HepG2 (cell line): ENCODE measurements around the gene SMIM28. TPM values are rescaled to one million over a fixed set of nuclear protein-coding genes. Genes with fewer than 3 reads are reported as not detected.

Experiments
- ATAC-seq: fragments of 200-7000 bp; cut with Tn5 transposase; 3 replicates; pipeline ENCODE4 v1.9.1; 2020; ENCODE audit warnings: mild to moderate bottlenecking, moderate library complexity
- BruUV-seq: library from RNA; stranded (reverse); fragments of 400-500 nt; replicated peaks from 2 replicates; lab custom pipeline; 2021; lab: Mats Ljungman, UMichigan
- CTCF ChIA-PET: fragments of 300-600 bp; formaldehyde crosslinking; extraction: SDS; loops from one replicate; lab custom pipeline; 2021; ENCODE audit warnings: low total read pairs, inconsistent platforms, low intra/inter-chr PET ratio; lab: Yijun Ruan, JAX
- POLR2A ChIA-PET: fragments of 350-600 bp; sonication (Branson Sonifier 250); formaldehyde crosslinking; loops from one replicate; lab custom pipeline; 2020; ENCODE audit warnings: antibody characterized with exemption, inconsistent platforms; lab: Yijun Ruan, JAX
- DNase-seq: peaks from one replicate; pipeline ENCODE4 v3.0.0-alpha.2; 2015; ENCODE audit warnings: low spot score
- FAIRE-seq: peaks from 3 replicates; lab custom pipeline; 2011; peaks lifted over from hg19 to GRCh38; lab: Jason Lieb, UNC
- H2AFZ ChIP-seq: one replicate; pipeline ENCODE4 v1.6.1; 2011; ENCODE audit warnings: low read length, inconsistent platforms
- H3K27ac ChIP-seq: fragments of 300-600 bp; 3 replicates; pipeline ENCODE4 v1.8.0; 2011; ENCODE audit warnings: mixed run types, mild to moderate bottlenecking, mixed read lengths, low read length, inconsistent platforms; ENCODE audit not compliant: insufficient read depth; ENCODE audit errors: extremely low read length
- H3K27me3 ChIP-seq, 2 experiments: fragments of 200-600 bp in 1 of 2; 2 replicates in 1 of 2; 3 replicates in 1 of 2; pipeline versions ENCODE4 v1.6.0 to v1.8.0; 2011; ENCODE audit warnings: low read length in 2 of 2, mild to moderate bottlenecking in 2 of 2, moderate library complexity in 2 of 2, inconsistent platforms in 1 of 2; ENCODE audit not compliant: insufficient read depth in 2 of 2, control insufficient read depth in 1 of 2
- H3K36me3 ChIP-seq, 2 experiments: fragments of 200-600 bp in 1 of 2; replicated peaks in 1 of 2; 2 replicates in 1 of 2; 3 replicates in 1 of 2; pipeline versions ENCODE4 v1.5.1 to v1.8.0; 2011; ENCODE audit warnings: low read length in 2 of 2, inconsistent platforms in 1 of 2; ENCODE audit not compliant: insufficient read depth in 2 of 2, control insufficient read depth in 1 of 2
- H3K4me1 ChIP-seq: 2 replicates; pipeline ENCODE4 v1.5.1; 2012; ENCODE audit warnings: low read length, inconsistent platforms; ENCODE audit not compliant: insufficient read depth
- H3K4me2 ChIP-seq: 2 replicates; pipeline ENCODE4 v1.6.0; 2011; ENCODE audit warnings: low read depth, low read length, inconsistent platforms
- H3K4me3 ChIP-seq, 3 experiments: fragments of 200-600 bp in 1 of 3; sonication (generic), shearing (Covaris generic) in 1 of 3; replicated peaks in 1 of 3; 2 replicates each; pipeline ENCODE4 v1.5.1; 2011 to 2016; ENCODE audit warnings: low read length in 3 of 3, inconsistent platforms in 2 of 3, low read depth in 2 of 3, mild to moderate bottlenecking in 2 of 3, control low read depth in 1 of 3, mixed read lengths in 1 of 3; ENCODE audit not compliant: insufficient read depth in 1 of 3
- H3K79me2 ChIP-seq: one replicate; pipeline ENCODE4 v1.6.1; 2011; ENCODE audit warnings: low read length, inconsistent platforms; ENCODE audit not compliant: insufficient read depth
- H3K9ac ChIP-seq: 2 replicates; pipeline ENCODE4 v1.6.0; 2011; ENCODE audit warnings: mild to moderate bottlenecking, low read depth, low read length, inconsistent platforms; ENCODE audit not compliant: insufficient read depth
- H3K9me3 ChIP-seq: 2 replicates; pipeline ENCODE4 v1.5.1; 2012; ENCODE audit warnings: mild to moderate bottlenecking, low read length
- H4K20me1 ChIP-seq: 2 replicates; pipeline ENCODE4 v1.6.0; 2011; ENCODE audit warnings: inconsistent platforms, mild to moderate bottlenecking, low read length, moderate library complexity; ENCODE audit not compliant: insufficient read depth
- GFI1 ChIP-seq: sonication (generic); formaldehyde crosslinking; IDR thresholded peaks from 2 replicates; pipeline ENCODE4 v1.5.0; 2020; ENCODE audit warnings: missing genetic modification reagents, mild to moderate bottlenecking, borderline replicate concordance
- KAT7 ChIP-seq: IDR thresholded peaks from 2 replicates; pipeline ENCODE4 v1.6.1; 2018; ENCODE audit warnings: borderline replicate concordance, missing compliant biosample characterization
- LBX2 ChIP-seq: sonication (generic); formaldehyde crosslinking; IDR thresholded peaks from 2 replicates; pipeline ENCODE4 v1.5.0; 2020; ENCODE audit warnings: missing genetic modification reagents, mild to moderate bottlenecking, borderline replicate concordance
- NFKBIZ ChIP-seq: IDR thresholded peaks from 2 replicates; pipeline ENCODE4 v1.6.1; 2018; ENCODE audit warnings: missing genetic modification reagents, missing compliant biosample characterization
- ONECUT2 ChIP-seq: sonication (generic); formaldehyde crosslinking; IDR thresholded peaks from 2 replicates; pipeline ENCODE4 v1.4.0; 2020; ENCODE audit warnings: missing genetic modification reagents
- UBTF ChIP-seq: sonication (generic); formaldehyde crosslinking; IDR thresholded peaks from 2 replicates; pipeline ENCODE4 v1.4.0; 2020; ENCODE audit warnings: mild to moderate bottlenecking, missing genetic modification reagents
- WIZ ChIP-seq: sonication (generic); formaldehyde crosslinking; IDR thresholded peaks from 2 replicates; pipeline ENCODE4 v1.5.1; 2020; ENCODE audit warnings: mild to moderate bottlenecking, missing genetic modification reagents
- ZBTB38 ChIP-seq: sonication (generic); formaldehyde crosslinking; IDR thresholded peaks from 2 replicates; pipeline ENCODE4 v1.5.1; 2020; ENCODE audit warnings: mild to moderate bottlenecking, missing genetic modification reagents
- ZMAT5 ChIP-seq: sonication (generic); formaldehyde crosslinking; IDR thresholded peaks from 2 replicates; pipeline ENCODE4 v1.5.0; 2020; ENCODE audit warnings: mild to moderate bottlenecking, low read depth, missing genetic modification reagents, borderline replicate concordance
- ZNF12 ChIP-seq: sonication (generic); formaldehyde crosslinking; IDR thresholded peaks from 2 replicates; pipeline ENCODE4 v1.5.0; 2020; ENCODE audit warnings: missing genetic modification reagents
- ZNF678 ChIP-seq: sonication (generic); formaldehyde crosslinking; IDR thresholded peaks from 2 replicates; pipeline ENCODE4 v1.4.0; 2020; ENCODE audit warnings: mild to moderate bottlenecking, missing genetic modification reagents
- ZNF776 ChIP-seq: sonication (generic); formaldehyde crosslinking; IDR thresholded peaks from 2 replicates; pipeline ENCODE4 v1.4.0; 2020; ENCODE audit warnings: mild to moderate bottlenecking, missing genetic modification reagents
- WGBS: methylation state at CpG from one replicate; pipeline ENCODE4 v1.1.6; 2017; ENCODE audit warnings: low lambda C conversion rate; 5-methylcytosine and 5-hydroxymethylcytosine counted together
- in situ Hi-C: cut with HindIII; loops from 2 replicates; pipeline ENCODE4 v1.10.0; 2017; ENCODE audit warnings: low pct_unique_long_range_greater_than_20kb; ENCODE audit not compliant: extremely low pct_ligation_motif_present
- intact Hi-C: fragments of 100-400 bp; cut with micrococcal nuclease; formaldehyde crosslinking; loops from one replicate; pipeline ENCODE4 v1.10.0; 2022; ENCODE audit not compliant: unreplicated experiment
- polyA plus RNA-seq, 8 experiments: library from polyadenylated mRNA; depleted of rRNA in 3 of 8; stranded (reverse) in 7 of 8; unstranded in 1 of 8; fragments of >200 nt; fragmentation: Illumina TruSeq in 4 of 8; extraction: Trizol in 4 of 8; gene quantifications; 2 replicates each; pipeline versions ENCODE4 v1.2.1 to v1.2.3, GENCODE V29; 2011 to 2016; ENCODE audit warnings: low read depth in 4 of 8, missing spikeins in 1 of 8, mixed read lengths in 1 of 8; ENCODE audit not compliant: insufficient read depth in 1 of 8
- total RNA-seq, 5 experiments: library from RNA; depleted of rRNA; stranded (reverse); fragments of >200 nt; fragmentation: Illumina TruSeq; extraction: Trizol; gene quantifications; 2 replicates each; pipeline ENCODE4 v1.2.3, GENCODE V29; 2016; ENCODE audit warnings: low read depth in 1 of 5

The SMIM28 gene
- total and polyA plus RNA-seq, 2 of the 13 experiments (the other 11 are each of a cell fraction or from before 2014, with no cell fraction given) = not detected

DNA sequence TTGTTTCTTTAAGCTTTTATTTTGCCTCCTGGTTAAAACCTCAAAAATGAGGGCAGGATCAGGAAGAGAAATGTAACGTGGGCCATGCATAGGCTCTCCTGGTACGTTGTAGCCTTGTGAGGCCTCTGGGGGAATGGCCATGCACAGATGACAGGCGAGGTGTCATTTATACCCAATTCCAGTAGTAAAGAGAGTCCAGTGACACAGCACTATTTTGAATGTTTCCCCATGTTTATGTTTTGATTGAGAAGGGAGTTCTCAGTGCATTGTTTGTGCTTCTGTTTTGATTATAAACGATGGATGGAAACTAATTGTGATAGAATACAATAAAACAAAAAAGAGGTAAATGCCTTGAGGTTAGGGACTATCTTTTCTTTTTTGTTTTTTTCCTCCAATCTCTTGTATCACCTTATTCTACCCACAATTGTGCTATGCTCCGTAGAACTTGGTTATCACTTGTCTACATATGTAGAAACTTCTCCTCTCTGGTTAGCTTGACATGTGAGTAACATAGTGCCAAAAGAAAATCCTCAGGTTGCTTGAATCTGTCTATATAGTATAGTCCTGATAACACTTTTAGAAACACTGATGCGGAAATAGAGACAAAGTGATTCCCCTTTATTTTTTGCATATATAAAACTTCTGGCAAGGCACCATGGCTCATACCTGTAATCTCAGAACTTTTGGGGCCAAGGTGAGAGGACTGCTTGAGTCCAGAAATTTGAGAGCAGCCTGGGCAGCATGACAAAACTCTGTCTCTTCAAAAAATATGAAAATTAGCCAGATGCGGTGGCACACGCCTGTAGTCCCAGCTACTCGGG lies 6.9 kb upstream of the SMIM28 start:
- Histone ChIP-seq H3K79me2 (no peaks in the 10 kb centered on the region), H3K4me2 (no peak overlapping the region), H4K20me1 (no peaks in the 10 kb centered on the region), H3K4me3 (no peak overlapping the region), H3K36me3 (no peaks in the 10 kb centered on the region), H3K9me3 (no peaks in the 10 kb centered on the region), H3K27ac (no peak overlapping the region), H2AFZ (no peak overlapping the region), H3K9ac (no peak overlapping the region), H3K4me1 (peaks cover 12% of the 10 kb centered on the region), H3K27me3 (no peaks in the 10 kb centered on the region)
- 29% methylated on average over 9 of the region's 9 CpGs for WGBS
- ChIA-PET POLR2A (interaction anchor here (0.7 kb wide), 1 partner anchor 17 kb away, joined by 3 read pairs; no protein-coding TSS in a partner anchor), CTCF (no interaction called here)
- DNase-seq = no peak
- intact Hi-C loops (no loop called here), in situ Hi-C loops (no loop called here)
- BruUV-seq = no TSS peak
- TF ChIP-seq WIZ = no peak
- no peak for TF ChIP-seq ONECUT2 (CRISPR knock-in tag)
- no peak for TF ChIP-seq ZNF12 (CRISPR knock-in tag)
- TF ChIP-seq NFKBIZ = no peak
- TF ChIP-seq ZNF678 (CRISPR knock-in tag) = no peak
- no peak for TF ChIP-seq KAT7 (CRISPR knock-in tag)
- TF ChIP-seq ZNF776 (CRISPR knock-in tag) = no peak
- TF ChIP-seq ZBTB38 (CRISPR knock-in tag) = no peak
- no peak for TF ChIP-seq ZMAT5 (CRISPR knock-in tag)
- FAIRE-seq = peak; percentile 4
- ATAC-seq = peak; percentile 41; the same call in 1 of the 3 replicates

GRCh38 chr6:138371452-138371711 lies 6.3 kb upstream of the SMIM28 start:
- ATAC-seq (peak; percentile 64), DNase-seq (no peak), FAIRE-seq (peak; percentile 28)
- H3K27me3 ChIP-seq = no peaks in the 10 kb centered on the region
- in situ Hi-C loops (no loop called here), intact Hi-C loops (no loop called here)
- BruUV-seq = no TSS peak
- H3K36me3 ChIP-seq = no peaks in the 10 kb centered on the region
- H3K9ac ChIP-seq = no peak overlapping the region
- no peaks in the 10 kb centered on the region for H3K9me3 ChIP-seq
- H3K27ac ChIP-seq = no peak overlapping the region
- WGBS = 1% methylated on average over 3 of the region's 3 CpGs
- H3K79me2 ChIP-seq = no peaks in the 10 kb centered on the region
- H3K4me2 ChIP-seq = no peak overlapping the region
- no peaks in the 10 kb centered on the region for H4K20me1 ChIP-seq
- H3K4me1 ChIP-seq = peaks cover 12% of the 10 kb centered on the region
- ChIA-PET CTCF (no interaction called here), POLR2A (interaction anchor here (0.7 kb wide), 1 partner anchor 16 kb away, joined by 3 read pairs; no protein-coding TSS in a partner anchor)
- no peak overlapping the region for H2AFZ ChIP-seq
- no peak overlapping the region for H3K4me3 ChIP-seq
- TF ChIP-seq GFI1 (CRISPR knock-in tag) (0 out of 2 replicates have a peak, but pooled peaks have one; percentile 38), LBX2 (CRISPR knock-in tag) (no peak), UBTF (no peak)
